K562 treated with DMSO at 1 percent for 12 hours (cell line): ENCODE results near the gene ST3GAL3. TPM values are rescaled to one million over a fixed set of nuclear protein-coding genes. Genes with fewer than 3 reads are reported as not detected.

ENCODE experiments used
- total RNA-seq: library from RNA; unstranded; fragments of 300-600 nt; gene quantifications from 2 replicates; pipeline ENCODE4 v1.2.3, GENCODE V29; 2022; ENCODE audit not compliant: insufficient read depth

ST3GAL3 gene, protein sequence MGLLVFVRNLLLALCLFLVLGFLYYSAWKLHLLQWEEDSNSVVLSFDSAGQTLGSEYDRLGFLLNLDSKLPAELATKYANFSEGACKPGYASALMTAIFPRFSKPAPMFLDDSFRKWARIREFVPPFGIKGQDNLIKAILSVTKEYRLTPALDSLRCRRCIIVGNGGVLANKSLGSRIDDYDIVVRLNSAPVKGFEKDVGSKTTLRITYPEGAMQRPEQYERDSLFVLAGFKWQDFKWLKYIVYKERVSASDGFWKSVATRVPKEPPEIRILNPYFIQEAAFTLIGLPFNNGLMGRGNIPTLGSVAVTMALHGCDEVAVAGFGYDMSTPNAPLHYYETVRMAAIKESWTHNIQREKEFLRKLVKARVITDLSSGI
- 14.9 and 26.7 TPM in 2 replicates for total RNA-seq

DNA sequence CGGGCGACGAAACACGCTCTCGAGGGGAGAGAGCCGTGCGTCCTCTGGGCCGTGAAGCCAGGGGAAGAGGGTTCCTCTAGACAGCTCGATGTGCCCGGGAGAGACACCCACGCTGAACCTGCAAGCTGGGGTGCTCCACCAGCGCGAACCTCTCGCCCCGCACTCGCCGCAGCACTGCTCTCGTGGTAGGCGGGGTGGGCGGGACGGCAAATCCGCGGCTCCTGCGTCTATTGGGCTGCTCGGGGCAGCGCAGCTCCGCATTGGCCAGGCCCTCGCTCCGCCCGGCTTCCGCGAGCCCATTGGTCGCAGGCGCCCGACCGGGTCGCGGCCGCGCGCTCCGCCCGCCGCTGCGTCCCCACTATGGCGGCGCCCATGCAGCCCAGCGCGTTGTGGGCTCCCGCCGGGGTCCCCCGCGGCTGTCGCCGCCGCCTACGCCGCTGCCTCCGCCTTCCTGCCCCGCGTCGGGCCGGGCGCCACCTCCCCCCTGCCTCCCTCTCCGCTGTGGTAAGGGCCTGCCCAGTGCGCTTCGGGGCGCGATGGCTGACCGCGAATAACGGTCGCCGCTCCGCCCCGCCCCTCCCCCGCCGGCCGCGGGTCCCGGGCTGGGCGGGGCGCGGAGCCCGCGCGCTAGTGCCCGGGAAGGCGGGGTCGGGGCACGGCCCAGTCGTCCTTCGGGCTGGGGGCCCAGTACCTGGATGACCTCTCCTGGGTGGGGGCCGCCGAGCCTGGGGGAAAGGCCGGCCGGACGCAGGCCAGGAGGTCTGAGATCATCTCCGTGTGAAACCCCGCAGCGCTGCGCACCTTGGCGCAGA is at the start of gene ST3GAL3:
Gene ST3GAL3 (plus strand): TSS at position 347 of the 812 bp plus-strand sequence. CDS start 28,727 bp downstream, outside the sequence.

DNA sequence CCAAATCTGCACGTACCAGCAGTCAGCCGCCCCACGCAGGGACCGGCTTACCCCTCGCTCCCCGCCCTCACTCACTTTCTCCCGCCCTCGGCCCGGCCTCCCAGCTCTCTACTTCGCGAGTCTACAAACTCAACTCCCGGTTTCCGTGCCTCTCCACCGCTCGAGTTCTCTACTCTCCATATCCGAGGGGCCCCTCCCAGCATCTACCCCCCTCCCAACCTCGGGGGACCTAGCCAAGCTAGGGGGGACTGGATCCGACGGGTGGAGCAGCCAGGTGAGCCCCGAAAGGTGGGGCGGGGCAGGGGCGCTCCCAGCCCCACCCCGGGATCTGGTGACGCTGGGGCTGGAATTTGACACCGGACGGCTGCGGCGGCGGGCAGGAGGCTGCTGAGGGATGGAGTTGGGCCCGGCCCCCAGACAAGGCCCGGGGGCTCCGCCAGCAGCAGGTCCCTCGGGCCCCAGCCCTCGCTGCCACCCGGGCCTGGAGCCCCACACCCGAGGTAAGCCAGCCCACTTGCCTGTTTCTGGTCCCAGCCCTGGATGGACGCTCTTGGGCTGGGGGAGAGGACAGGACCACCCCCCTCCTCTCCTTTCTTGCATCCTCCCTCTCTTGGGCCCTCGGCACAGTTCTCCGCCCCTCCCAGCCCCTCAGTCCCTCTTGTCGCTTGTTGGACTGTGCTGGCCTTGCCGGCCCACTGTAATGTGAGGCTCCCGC is 226.2 kb downstream of the ST3GAL3 start, which contains the start of gene ARTN:
Gene ARTN (plus strand): TSS at position 416 of the 715 bp plus-strand sequence. CDS start 1,856 bp downstream, outside the sequence.

DNA sequence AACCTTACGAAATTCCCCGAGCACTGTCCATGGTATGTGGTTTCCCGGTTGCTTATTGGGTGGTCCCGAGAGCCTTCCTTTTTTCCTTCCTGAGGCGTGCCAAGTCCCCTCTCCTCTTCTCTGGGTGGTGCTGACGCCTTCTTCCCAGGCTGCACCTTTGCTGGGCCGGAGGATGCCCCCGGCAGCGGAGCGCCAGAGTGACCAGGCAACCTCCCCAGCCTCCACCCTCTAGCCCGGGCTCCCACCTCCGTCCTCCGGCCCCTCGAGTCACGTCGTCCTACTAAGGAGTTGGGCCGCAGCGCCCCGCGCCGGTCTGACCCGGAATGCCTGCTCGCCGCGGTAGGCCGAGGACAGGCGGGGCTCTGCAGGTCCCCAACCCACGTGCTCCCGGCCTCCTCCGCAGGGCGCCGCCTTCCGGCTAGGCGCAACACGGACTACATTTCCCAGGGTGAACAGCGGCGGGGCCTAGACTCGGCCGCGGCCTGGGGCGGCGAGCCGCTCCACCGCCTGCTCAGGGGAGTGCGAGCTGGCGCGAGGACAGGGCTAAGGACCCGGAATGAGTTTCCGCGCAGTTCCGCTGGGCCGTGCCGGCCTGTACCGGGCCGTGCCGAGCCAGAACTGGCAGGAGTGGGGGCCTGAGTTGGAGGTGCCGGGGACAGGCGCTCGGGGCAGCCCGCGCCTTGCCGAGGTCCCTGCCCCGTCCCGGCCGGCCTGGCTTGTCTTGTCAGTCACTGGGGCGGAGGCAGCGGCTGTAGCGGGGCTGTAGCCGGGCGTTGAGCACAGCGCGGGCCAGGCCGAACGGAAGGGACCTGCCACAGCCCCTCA is 239.1 kb downstream of the ST3GAL3 start, which contains the start of gene IPO13:
Gene IPO13 (plus strand): TSS at position 715 of the 825 bp plus-strand sequence. CDS start 651 bp downstream, outside the sequence.

DNA sequence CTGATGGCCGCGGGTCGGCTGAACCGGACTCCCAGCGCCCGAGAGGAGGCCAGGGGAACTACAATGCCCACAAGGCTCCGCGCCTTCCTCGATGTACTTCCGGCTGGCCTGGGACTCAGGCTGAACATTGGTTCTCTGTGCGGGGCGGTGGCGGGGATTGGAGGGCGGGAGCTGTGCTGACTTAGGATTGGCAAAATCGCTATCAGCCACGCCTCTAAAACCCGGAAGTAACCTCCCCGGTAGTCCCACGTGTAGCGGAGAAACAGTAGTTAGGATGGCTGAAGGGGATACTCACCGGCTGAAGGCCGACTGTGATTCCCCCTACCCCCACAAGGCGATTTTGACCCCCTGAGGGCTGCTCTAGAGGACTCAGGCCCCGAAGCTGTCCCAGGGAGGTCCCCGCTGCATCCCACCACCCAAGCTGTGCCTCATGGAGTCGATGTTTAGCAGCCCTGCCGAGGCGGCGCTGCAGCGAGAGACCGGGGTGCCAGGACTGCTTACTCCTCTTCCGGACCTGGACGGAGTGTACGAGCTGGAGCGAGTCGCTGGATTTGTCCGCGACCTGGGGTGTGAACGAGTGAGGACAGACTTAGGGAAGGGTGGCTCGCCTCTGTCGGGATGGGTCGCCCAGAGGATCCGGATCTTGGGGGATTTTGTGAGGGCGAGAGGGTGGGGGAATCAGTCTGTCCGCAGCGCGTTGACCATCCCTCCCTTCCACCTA is 262.6 kb downstream of the ST3GAL3 start, which contains the start of gene DPH2:
Gene DPH2 (plus strand): TSS at position 265 of the 721 bp plus-strand sequence. CDS start 166 bp downstream, at position 431.

DNA sequence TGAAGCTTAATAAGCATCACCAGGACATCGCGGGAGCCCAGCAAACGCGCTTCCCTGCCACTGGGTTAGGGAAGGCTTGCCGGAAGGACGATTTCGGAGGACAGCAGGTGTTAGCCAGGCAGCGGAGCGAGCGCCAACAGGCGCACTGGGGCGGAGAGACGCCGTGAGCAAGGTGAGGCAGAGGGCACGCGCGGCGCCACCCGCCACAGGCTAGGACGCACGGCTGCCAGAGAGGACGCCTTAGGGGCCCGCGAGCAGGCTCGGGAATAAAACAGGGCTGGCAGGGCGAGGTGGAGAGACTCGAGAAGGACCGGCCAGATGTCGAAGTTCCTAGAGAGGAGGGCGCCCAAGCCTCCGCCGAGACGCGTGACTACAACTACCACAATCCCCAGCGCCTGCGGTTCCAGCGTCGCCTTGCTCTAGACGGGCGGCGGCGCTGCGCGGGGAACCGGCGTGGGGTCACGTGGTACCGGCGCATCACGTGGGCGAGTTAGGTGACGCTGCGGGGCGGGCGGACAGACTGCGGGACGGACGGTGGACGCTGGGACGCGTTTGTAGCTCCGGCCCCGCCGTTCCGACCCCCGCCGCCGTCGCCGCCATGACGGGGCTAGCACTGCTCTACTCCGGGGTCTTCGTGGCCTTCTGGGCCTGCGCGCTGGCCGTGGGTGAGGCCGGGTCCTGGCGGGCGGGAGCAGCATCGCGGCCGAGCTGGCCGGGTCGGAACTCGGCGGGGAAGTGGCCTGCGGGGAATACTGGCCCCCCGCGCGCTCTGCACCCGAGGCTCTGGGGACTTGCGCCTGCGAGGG is 267.3 kb downstream of the ST3GAL3 start, which contains the start of gene ATP6V0B:
Gene ATP6V0B (plus strand): TSS at position 518 of the 806 bp plus-strand sequence. CDS start 81 bp downstream, at position 599.

DNA sequence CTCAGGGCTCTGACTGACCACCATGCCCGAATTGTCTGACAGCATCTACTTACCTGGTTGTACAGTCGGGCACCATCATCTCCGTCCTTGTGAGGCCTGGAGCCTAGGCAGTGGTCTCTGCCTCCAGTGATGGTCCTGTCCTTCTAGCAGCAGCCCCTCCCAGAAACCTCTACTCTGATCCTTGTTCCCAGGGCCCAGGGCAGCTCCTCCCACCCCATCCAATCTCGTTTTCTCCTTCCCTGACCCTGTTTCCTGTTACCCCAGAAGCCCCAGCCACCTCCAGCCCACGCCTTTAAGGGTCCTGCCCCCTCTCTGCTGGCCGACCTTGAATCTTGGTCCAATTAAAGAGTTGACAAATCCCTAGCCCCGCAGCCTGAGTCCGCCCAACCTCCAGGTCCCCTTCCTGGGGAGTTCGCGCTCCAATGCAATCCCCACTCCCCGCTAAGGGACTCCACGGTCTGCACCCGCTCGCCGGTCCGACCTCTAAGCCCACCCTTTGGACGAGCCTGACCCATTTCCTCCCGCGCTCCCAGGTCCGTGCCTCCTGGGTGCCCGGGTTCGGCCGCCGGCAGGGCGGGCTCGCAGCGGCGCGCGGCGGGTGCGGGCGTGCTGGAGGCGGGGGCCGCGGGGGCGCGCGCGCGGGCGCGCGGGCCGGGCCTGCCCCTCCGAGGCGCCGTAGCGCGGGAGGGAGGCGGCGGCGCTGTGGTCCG is 271.4 kb downstream of the ST3GAL3 start, which contains the start of gene B4GALT2:
Gene B4GALT2 (plus strand): TSS at position 660 of the 710 bp plus-strand sequence. CDS start 1,951 bp downstream, outside the sequence.

Other genes starting within 250 kb of the ST3GAL3 start
- 0.82 and 4.7 TPM in 2 replicates for gene PTPRF, start 176.7 kb upstream of the ST3GAL3 start, total RNA-seq
- gene KDM4A, start 57.4 kb upstream of the ST3GAL3 start, total RNA-seq = 21.4 and 52.9 TPM in 2 replicates
- gene ARTN, start 226.3 kb downstream of the ST3GAL3 start, total RNA-seq = 1.2 and 5.8 TPM in 2 replicates
- gene IPO13, start 239.4 kb downstream of the ST3GAL3 start, total RNA-seq = 21.9 and 35.0 TPM in 2 replicates